K562 (cell line): ENCODE measurements around the gene IL33. TPM values are rescaled to one million over a fixed set of nuclear protein-coding genes. Genes with fewer than 3 reads are reported as not detected.

Experiments
- ATAC-seq: fragments of 200-7000 bp; cut with Tn5 transposase; 3 replicates; pipeline ENCODE4 v1.9.1; 2020; ENCODE audit warnings: moderate library complexity
- BruUV-seq: library from RNA; stranded (reverse); fragments of 400-500 nt; replicated peaks from 2 replicates; lab custom pipeline; 2021; lab: Mats Ljungman, UMichigan
- CTCF ChIA-PET: fragments of 300-600 bp; formaldehyde crosslinking; extraction: SDS; loops from one replicate; lab custom pipeline; 2021; ENCODE audit warnings: low intra/inter-chr PET ratio; lab: Yijun Ruan, JAX
- POLR2A ChIA-PET: fragments of 300-600, 350-650 bp; sonication (Branson Sonifier 250); formaldehyde crosslinking; extraction: SDS; loops from one replicate; lab custom pipeline; 2021; ENCODE audit warnings: antibody characterized with exemption, inconsistent platforms; lab: Yijun Ruan, JAX
- DNase-seq, 4 experiments: peaks; one replicate each; pipeline versions ENCODE4 v3.0.0 to v3.0.0-alpha.2; 2011 to 2018; ENCODE audit warnings: low spot score in 3 of 4, mixed read lengths in 3 of 4; ENCODE audit errors: extremely low read depth in 1 of 4
- FAIRE-seq: peaks from 2 replicates; lab custom pipeline; 2011; peaks lifted over from hg19 to GRCh38; lab: Jason Lieb, UNC
- H2AFZ ChIP-seq: 2 replicates; pipeline ENCODE4 v1.6.0; 2011; ENCODE audit warnings: low read depth, low read length, control low read depth, inconsistent platforms
- H3K27ac ChIP-seq: fragments of 200-600 bp; 3 replicates; pipeline ENCODE4 v1.8.0; 2011; ENCODE audit warnings: low read depth, mild to moderate bottlenecking, control low read depth, inconsistent platforms, low read length, moderate library complexity, mixed read lengths; ENCODE audit errors: extremely low read depth
- H3K27me3 ChIP-seq, 2 experiments: fragments of 300-600 bp in 1 of 2; 2 replicates in 1 of 2; 3 replicates in 1 of 2; pipeline versions ENCODE4 v1.6.0 to v1.8.0; 2011; ENCODE audit warnings: inconsistent platforms in 2 of 2, low read length in 2 of 2, mild to moderate bottlenecking in 1 of 2, mixed read lengths in 1 of 2, moderate library complexity in 1 of 2; ENCODE audit not compliant: control insufficient read depth in 2 of 2, insufficient read depth in 2 of 2
- H3K36me3 ChIP-seq: fragments of 300-600 bp; 3 replicates; pipeline ENCODE4 v1.8.0; 2011; ENCODE audit warnings: mild to moderate bottlenecking, low read length, inconsistent platforms; ENCODE audit not compliant: control insufficient read depth, insufficient read depth
- H3K4me1 ChIP-seq, 2 experiments: fragments of 200-600 bp in 1 of 2; replicated peaks in 1 of 2; 2 replicates in 1 of 2; 3 replicates in 1 of 2; pipeline versions ENCODE4 v1.5.1 to v1.8.0; 2011; ENCODE audit warnings: inconsistent platforms in 2 of 2, low read length in 2 of 2, mild to moderate bottlenecking in 1 of 2, mixed read lengths in 1 of 2, moderate library complexity in 1 of 2; ENCODE audit not compliant: control insufficient read depth in 2 of 2, insufficient read depth in 2 of 2
- H3K4me2 ChIP-seq: 2 replicates; pipeline ENCODE4 v1.6.1; 2011; ENCODE audit warnings: low read length, control low read depth, inconsistent platforms, mixed read lengths; ENCODE audit not compliant: insufficient read depth
- H3K4me3 ChIP-seq: fragments of 200-600 bp; sonication (generic), shearing (Covaris generic); 2 replicates; pipeline ENCODE4 v1.5.1; 2016; ENCODE audit warnings: control low read depth, inconsistent platforms
- H3K79me2 ChIP-seq: fragments of 200-600 bp; 3 replicates; pipeline ENCODE4 v1.8.0; 2011; ENCODE audit warnings: low read length, inconsistent platforms; ENCODE audit not compliant: control insufficient read depth, insufficient read depth
- H3K9ac ChIP-seq, 2 experiments: 2 replicates each; pipeline versions ENCODE4 v1.6.0 to v1.6.1; 2011; ENCODE audit warnings: low read depth in 2 of 2, low read length in 2 of 2, control low read depth in 1 of 2, inconsistent platforms in 1 of 2, mild to moderate bottlenecking in 1 of 2, mixed read lengths in 1 of 2; ENCODE audit not compliant: insufficient read depth in 1 of 2
- H3K9me1 ChIP-seq: one replicate; pipeline ENCODE4 v1.6.0; 2011; ENCODE audit warnings: inconsistent platforms, mild to moderate bottlenecking, low read length, moderate library complexity; ENCODE audit not compliant: control insufficient read depth, insufficient read depth
- H3K9me3 ChIP-seq: replicated peaks from 2 replicates; pipeline ENCODE4 v1.5.1; 2011; ENCODE audit warnings: low read depth, low read length, inconsistent platforms; ENCODE audit not compliant: control insufficient read depth, insufficient read depth
- H4K20me1 ChIP-seq: replicated peaks from 2 replicates; pipeline ENCODE4 v1.6.1; 2011; ENCODE audit warnings: low read length, inconsistent platforms, mixed read lengths; ENCODE audit not compliant: control insufficient read depth, insufficient read depth
- ETV6 ChIP-seq, 3 experiments: fragments of 150-350 bp in 1 of 3; sonication (generic) in 1 of 3; formaldehyde crosslinking in 1 of 3; IDR thresholded peaks; 2 replicates each; pipeline versions ENCODE4 v1.6.1 to v1.8.0; 2014 to 2022; ENCODE audit warnings: borderline replicate concordance in 2 of 3, low read depth in 2 of 3, antibody characterized with exemption in 1 of 3, low read length in 1 of 3, mild to moderate bottlenecking in 1 of 3, missing genetic modification reagents in 1 of 3
- GATA2 ChIP-seq: sonication (generic); formaldehyde crosslinking; IDR thresholded peaks from 2 replicates; pipeline ENCODE4 v1.4.0; 2020; ENCODE audit warnings: mild to moderate bottlenecking, missing genetic modification reagents
- MAFG ChIP-seq: fragments of 450-650 bp; conservative IDR thresholded peaks from 2 replicates; pipeline ENCODE4 v1.6.1; 2016; ENCODE audit warnings: missing genetic modification characterization, missing compliant biosample characterization
- RBM14 ChIP-seq: fragments of 200-400 bp; formaldehyde crosslinking; IDR thresholded peaks from 2 replicates; pipeline ENCODE4 v1.6.1; 2018; ENCODE audit warnings: low read depth, mild to moderate bottlenecking, low read length, moderate library complexity, borderline replicate concordance; ENCODE audit not compliant: insufficient read depth
- TGIF2 ChIP-seq: sonication (generic); formaldehyde crosslinking; IDR thresholded peaks from 2 replicates; pipeline ENCODE4 v1.8.1; 2022; ENCODE audit warnings: mild to moderate bottlenecking, missing genetic modification reagents, moderate library complexity
- ZC3H4 ChIP-seq: sonication (generic); formaldehyde crosslinking; IDR thresholded peaks from 2 replicates; pipeline ENCODE4 v1.9.0; 2021; ENCODE audit warnings: missing genetic modification reagents, borderline replicate concordance
- ZKSCAN1 ChIP-seq: fragments of 150-350 bp; IDR thresholded peaks from 2 replicates; pipeline ENCODE4 v1.6.1; 2016; ENCODE audit warnings: low read depth, low read length
- ZNF584 ChIP-seq: fragments of 200-800 bp; sonication (Bioruptor generic); IDR thresholded peaks from 2 replicates; pipeline ENCODE4 v1.6.1; 2016; ENCODE audit warnings: low read depth, mild to moderate bottlenecking, missing genetic modification characterization, missing compliant biosample characterization
- whole genome bisulfite sequencing: fragments of 100-300 bp; shearing (Covaris generic); methylation state at CpG from one replicate; pipeline ENCODE4 v1.1.6; 2016; ENCODE audit warnings: low coverage, mixed read lengths; ENCODE audit not compliant: insufficient coverage; ENCODE audit errors: missing lambda C conversion rate; 5-methylcytosine and 5-hydroxymethylcytosine counted together
- in situ Hi-C: fragments of 300-500 bp; cut with MboI; formaldehyde crosslinking; loops from 4 replicates; pipeline ENCODE4 v1.15.0; 2018; ENCODE audit warnings: inconsistent platforms, mixed read lengths
- intact Hi-C: fragments of 100-400 bp; cut with micrococcal nuclease; formaldehyde crosslinking; loops from 2 replicates; pipeline ENCODE4 v1.14.2; 2022
- polyA plus RNA-seq, 8 experiments: library from polyadenylated mRNA; depleted of rRNA in 4 of 8; stranded (reverse) in 5 of 8; unstranded in 3 of 8; fragments of >200 nt; fragmentation: Nextera tagmentation in 2 of 8; fragmentation: Illumina TruSeq in 1 of 8; extraction: Ambion mirVana in 2 of 8; extraction: Trizol in 1 of 8; gene quantifications; 2 replicates each; pipeline versions ENCODE4 v1.2.1 to v1.2.3, GENCODE V29; 2011 to 2014; ENCODE audit warnings: inconsistent platforms in 1 of 8, missing spikeins in 1 of 8
- total RNA-seq, 7 experiments: library from RNA; depleted of rRNA in 6 of 7; stranded (reverse); fragments of >200 nt in 6 of 7; fragmentation: Illumina TruSeq in 2 of 7; extraction: Trizol in 2 of 7; gene quantifications; 2 replicates each; pipeline versions ENCODE4 v1.2.1 to v1.2.3, GENCODE V29; 2011 to 2021; ENCODE audit warnings: low replicate concordance in 1 of 7

IL33 gene
- total and polyA plus RNA-seq, 9 of the 15 experiments (the other 6 are each of a cell fraction or from before 2014, with no cell fraction given), result not detected

- H4K20me1 ChIP-seq, result no peaks in the 10 kb centered on the region
- no peaks in the 10 kb centered on the region for H3K36me3 ChIP-seq
- ChIA-PET POLR2A (interaction anchor here (0.6 to 2.0 kb wide), 2 partner anchors 10 to 413 kb away, joined by 3 to 6 read pairs; no protein-coding TSS in a partner anchor), CTCF (no interaction called here)
- no peak overlapping the region for H3K4me2 ChIP-seq
- peak overlapping the region; percentile 90 for H2AFZ ChIP-seq
- intact Hi-C loops (no loop called here), in situ Hi-C loops (no loop called here)
- no peak overlapping the region for H3K27ac ChIP-seq
- no TSS peak for BruUV-seq
- DNase-seq, result no peak
- H3K9me1 ChIP-seq, result no peaks in the 10 kb centered on the region
- no peak overlapping the region for H3K9ac ChIP-seq
- TF ChIP-seq TGIF2 (no peak), ETV6 (IDR thresholded peaks at IDR 0.05; ENCODE audit: borderline replicate concordance in 1 of 2, low read depth in 2 of 2, low read length in 1 of 2) (no peak), ETV6 (CRISPR knock-in tag; IDR thresholded peaks at IDR 0.05; ENCODE audit: borderline replicate concordance) (no peak), MAFG (tag) (no peak), RBM14 (no peak), GATA2 (CRISPR knock-in tag) (no peak), ZC3H4 (no peak), ZKSCAN1 (no peak), ZNF584 (CRISPR knock-in tag) (no peak)
- H3K4me3 ChIP-seq, result no peak overlapping the region
- WGBS, result 7% methylated on average over 1 of the region's 1 CpG
- no peaks in the 10 kb centered on the region for H3K79me2 ChIP-seq
- H3K27me3 ChIP-seq, result no peaks in the 10 kb centered on the region
- H3K9me3 ChIP-seq, result no peaks in the 10 kb centered on the region
- H3K4me1 ChIP-seq, result peaks cover 0 to 3% of the 10 kb centered on the region in 2 experiments; a peak in 1 of 5 replicates
- no peak for FAIRE-seq
- no peak for ATAC-seq
Observed at GRCh38 chr9:6183627-6184026, 32.0 kb upstream of the IL33 start.
